ENCODE results near the gene ACTN1. TPM values are rescaled to one million over a fixed set of nuclear protein-coding genes. Genes with fewer than 3 reads are reported as not detected.

The ACTN1 gene
- total RNA-seq, 2 experiments from 2014 or later, result 171 to 177 TPM

DNA sequence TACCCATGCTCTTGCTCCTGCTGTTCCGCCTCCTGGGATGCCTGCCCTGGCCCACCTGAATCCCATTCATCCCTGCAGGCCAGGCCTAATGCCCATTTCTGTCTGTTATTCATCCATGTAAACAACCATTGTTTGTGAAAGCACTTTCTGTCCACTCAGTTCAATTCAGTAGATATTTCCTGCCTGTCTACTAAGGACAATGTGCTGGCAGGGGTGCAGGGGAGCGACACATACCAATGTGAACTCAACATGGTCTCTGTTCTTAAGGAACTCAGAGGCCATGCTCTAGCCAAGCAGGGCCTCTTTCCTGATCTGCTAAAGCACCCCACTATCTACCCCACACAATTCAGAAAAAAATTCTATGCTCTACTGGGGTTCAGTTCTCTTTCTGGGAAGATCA, 97.7 kb downstream of the ACTN1 start:
- no peak overlapping the region for H3K27ac Mint-ChIP-seq
- no peaks in the 10 kb centered on the region for H3K9me3 Mint-ChIP-seq
- no peak for DNase-seq
- no peaks in the 10 kb centered on the region for H3K4me1 Mint-ChIP-seq
- peak overlapping the region; percentile 40 for H3K4me3 Mint-ChIP-seq
- no peaks in the 10 kb centered on the region for H3K27me3 Mint-ChIP-seq
- H3K36me3 Mint-ChIP-seq, result peaks cover 29% of the 10 kb centered on the region

DNA sequence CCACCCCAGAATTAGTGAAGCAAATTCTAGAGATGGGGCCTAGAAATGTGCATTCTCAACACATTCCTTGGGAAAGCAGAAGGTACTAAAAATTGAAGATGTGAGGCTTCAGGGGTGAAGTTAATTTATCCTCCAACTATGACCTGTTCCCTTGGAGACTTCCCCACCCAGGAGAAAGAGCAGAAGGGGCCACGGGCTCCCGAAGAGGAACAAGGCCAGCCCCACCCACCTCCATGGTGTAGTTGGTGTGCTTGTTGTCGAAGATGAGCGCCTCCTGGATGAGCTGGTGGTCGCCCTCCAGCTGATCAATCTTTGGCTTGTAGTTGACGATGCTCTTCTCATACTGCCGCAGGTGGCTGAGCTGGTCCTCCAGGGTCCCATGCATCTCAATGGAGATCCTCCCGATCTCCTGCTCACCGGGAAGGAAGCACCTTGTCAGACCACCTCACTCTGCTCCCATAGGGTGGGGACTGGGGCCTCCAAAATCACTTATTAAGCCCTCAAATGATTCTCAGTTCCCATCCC, 98.5 kb downstream of the ACTN1 start:
- no peak overlapping the region for H3K4me3 Mint-ChIP-seq
- H3K27ac Mint-ChIP-seq, result no peak overlapping the region
- no peak for DNase-seq
- peaks cover 30% of the 10 kb centered on the region for H3K36me3 Mint-ChIP-seq
- H3K4me1 Mint-ChIP-seq, result no peaks in the 10 kb centered on the region
- H3K9me3 Mint-ChIP-seq, result no peaks in the 10 kb centered on the region
- H3K27me3 Mint-ChIP-seq, result no peaks in the 10 kb centered on the region

DNA sequence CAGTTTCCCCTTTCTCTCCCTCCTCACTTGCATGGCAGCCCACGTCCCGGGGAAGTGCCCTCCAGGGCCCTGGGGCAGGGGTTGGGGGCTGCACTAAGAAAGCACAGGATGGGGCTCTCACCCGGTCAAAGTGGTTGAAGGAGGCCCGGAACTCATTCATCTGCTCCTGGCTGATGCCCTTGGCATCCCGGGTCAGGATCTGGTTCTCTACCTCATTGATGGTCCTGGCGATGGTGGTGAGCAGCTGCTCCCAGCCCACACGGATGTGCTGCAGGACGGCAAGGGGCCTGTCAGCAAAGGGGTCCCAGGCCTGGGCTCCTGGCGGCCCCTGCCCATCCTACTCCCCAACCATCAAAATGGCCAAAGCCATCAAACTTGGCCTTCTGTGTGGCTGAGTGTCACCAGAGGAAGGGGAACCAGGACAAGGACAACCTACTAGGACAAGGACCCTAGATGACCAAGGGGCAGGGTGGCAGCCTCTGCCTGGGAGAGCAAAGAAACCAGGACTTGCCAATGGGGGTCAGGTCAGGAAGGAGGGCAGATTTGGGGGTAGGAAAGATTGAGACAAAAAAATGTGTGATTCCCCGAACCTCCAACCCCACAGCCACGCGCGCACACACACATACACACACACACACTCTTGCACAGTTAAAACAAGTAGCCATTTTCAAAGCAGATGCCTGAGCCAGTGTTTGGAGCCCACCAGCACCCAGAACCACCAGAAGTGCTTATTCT, 99.1 kb downstream of the ACTN1 start:
- Mint-ChIP-seq H3K27ac (no peak overlapping the region), H3K36me3 (peaks cover 34% of the 10 kb centered on the region), H3K27me3 (no peaks in the 10 kb centered on the region), H3K4me1 (no peaks in the 10 kb centered on the region), H3K4me3 (no peak overlapping the region), H3K9me3 (no peaks in the 10 kb centered on the region)
- DNase-seq, result no peak

DNA sequence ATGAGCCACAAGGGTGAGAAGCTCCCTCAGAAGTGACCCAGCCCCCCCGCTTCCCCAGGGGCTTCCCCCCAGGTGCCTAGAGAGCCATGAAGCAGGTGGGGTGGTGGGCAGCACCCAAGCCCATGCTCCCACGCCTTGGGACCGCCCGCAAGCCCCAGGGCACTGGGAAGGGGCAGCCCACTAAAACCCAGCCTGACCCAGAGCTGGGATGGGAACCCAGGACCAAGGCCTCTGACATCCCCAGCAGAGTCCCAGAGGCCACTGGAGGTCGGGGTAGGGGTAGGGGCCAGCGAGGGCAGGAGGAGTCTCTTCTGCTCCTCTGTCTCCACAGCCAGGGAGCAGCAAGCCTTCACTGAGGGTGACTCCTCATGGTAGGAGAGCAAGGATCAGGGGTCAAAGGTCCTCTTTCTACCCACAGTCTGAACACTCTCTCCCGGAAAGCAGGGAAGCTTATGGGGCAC, 99.8 kb downstream of the ACTN1 start:
- Mint-ChIP-seq H3K9me3 (no peaks in the 10 kb centered on the region), H3K4me1 (no peaks in the 10 kb centered on the region), H3K27me3 (no peaks in the 10 kb centered on the region), H3K36me3 (peaks cover 34% of the 10 kb centered on the region), H3K4me3 (no peak overlapping the region), H3K27ac (no peak overlapping the region)
- DNase-seq, result no peak

DNA sequence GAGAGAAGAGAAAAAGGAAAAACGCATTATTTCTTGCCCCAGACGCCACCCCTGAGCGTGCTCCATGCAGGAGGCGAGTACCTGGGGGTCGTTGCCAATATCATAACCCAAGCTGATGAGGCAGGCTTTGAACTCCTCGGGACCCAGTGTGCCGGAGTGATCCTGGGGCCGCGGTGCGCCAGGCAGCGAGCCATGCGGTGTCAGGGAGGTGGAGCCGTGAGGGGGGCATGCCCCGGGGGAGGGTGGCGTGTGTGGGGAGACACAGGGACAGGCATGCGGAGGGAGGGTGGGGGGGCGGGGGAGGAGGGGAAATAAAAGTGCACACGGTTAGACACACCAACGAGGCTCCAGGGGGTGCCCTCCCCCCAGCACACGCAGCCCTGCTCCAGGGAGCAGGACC, 100.2 kb downstream of the ACTN1 start:
- H3K36me3 Mint-ChIP-seq, result peaks cover 34% of the 10 kb centered on the region
- no peak overlapping the region for H3K27ac Mint-ChIP-seq

DNA sequence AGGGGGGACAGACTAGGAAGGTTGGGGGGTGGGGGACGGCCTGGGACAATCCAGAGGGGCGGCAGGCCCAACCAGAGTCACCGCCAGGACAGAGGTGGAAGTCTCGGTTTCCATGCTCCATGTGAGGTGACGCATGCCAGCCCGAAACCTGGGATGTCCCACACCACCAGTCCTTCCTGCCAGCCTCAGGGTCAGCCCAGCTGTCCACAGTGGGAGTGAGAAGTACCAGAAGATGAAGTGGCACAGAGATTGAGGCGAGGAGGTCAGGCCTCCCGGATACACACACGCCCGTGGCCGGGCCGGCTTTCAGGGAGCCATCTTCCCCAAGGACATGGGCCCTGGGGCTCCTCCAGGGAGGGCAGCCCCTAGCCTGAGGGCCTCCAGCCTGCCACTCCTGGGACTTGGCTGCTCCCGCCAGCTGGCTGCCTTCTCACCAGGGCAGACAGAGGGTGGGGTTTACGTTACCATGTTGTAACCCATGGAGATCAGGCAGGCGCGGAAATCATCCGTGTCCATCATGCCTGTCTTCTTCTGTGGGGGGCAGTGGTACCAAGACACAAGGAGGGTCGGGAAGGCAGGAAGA, 101.0 kb downstream of the ACTN1 start:
- Mint-ChIP-seq H3K9me3 (no peaks in the 10 kb centered on the region), H3K36me3 (peaks cover 42% of the 10 kb centered on the region), H3K27ac (peak overlapping the region; percentile 32), H3K4me3 (no peak overlapping the region), H3K4me1 (no peaks in the 10 kb centered on the region), H3K27me3 (no peaks in the 10 kb centered on the region)
- no peak for DNase-seq

More for the DNA sequence above, 100.2 kb downstream of the ACTN1 start:
- Mint-ChIP-seq H3K9me3 (no peaks in the 10 kb centered on the region), H3K27me3 (no peaks in the 10 kb centered on the region), H3K4me3 (no peak overlapping the region), H3K4me1 (no peaks in the 10 kb centered on the region)
- DNase-seq, result no peak

DNA sequence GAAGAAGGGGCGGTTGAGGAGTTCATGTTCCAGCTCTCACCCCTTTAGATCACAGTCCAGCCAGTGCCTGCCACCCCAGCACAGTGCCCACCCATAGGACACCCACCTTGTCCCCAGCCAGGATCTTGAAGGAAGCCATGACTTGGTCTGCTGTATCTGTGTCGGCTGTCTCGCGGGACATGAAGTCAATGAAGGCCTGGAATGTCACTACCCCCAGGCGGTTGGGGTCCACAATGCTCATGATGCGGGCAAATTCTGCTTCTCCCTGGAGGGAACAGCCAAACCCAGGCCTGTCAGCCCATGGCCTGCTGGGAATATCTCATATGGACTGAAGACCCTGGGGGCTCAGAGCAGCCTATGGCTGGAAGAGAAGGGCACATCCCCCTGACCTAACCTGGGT, 102.1 kb downstream of the ACTN1 start:
- Mint-ChIP-seq H3K9me3 (no peaks in the 10 kb centered on the region), H3K36me3 (peaks cover 49% of the 10 kb centered on the region), H3K4me1 (no peaks in the 10 kb centered on the region), H3K4me3 (no peak overlapping the region), H3K27ac (no peak overlapping the region), H3K27me3 (no peaks in the 10 kb centered on the region)
- DNase-seq, result no peak

DNA sequence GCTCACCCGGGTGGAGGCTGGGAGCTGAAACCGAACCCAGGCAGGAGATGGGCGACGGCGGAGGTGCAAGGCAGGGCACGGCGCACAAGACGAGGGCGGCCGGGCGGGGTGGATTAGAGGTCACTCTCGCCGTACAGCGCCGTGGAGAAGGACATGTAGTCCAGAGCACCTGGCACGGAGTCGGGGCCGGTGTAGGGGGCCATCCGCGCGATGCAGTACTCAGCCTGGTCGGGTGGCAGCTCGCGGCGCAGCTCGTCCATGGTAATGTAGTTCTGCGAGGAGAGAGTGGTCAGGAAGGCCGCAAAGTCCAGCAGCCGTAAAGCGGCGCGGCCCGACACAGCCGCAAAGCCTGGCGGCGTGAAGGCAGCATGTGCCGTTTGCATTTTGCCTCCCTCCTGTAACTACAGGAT, 104.4 kb downstream of the ACTN1 start:
- Mint-ChIP-seq H3K4me3 (no peak overlapping the region), H3K27ac (no peak overlapping the region), H3K9me3 (no peaks in the 10 kb centered on the region), H3K4me1 (no peaks in the 10 kb centered on the region), H3K36me3 (peaks cover 53% of the 10 kb centered on the region), H3K27me3 (no peaks in the 10 kb centered on the region)
- no peak for DNase-seq

DNA sequence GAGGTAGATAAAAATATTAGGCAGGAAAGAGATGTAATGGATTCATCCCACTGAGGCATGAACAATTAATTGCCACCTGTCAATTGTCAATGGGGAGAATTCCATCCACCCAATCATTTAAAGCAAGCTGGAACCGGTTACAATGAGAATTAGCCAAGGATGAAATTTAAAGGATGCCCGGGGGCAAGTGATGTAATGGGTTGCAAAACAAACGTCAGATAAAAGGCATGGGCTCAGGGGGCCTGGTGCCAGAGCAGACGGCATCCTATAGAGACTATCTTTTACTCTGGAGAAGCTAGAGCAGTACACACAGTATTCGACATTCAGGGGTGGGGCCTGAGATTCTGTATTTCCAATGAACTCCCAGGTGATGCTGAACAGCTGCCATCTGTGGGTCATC, 105.7 kb downstream of the ACTN1 start:
- Mint-ChIP-seq H3K4me1 (no peaks in the 10 kb centered on the region), H3K36me3 (peaks cover 50% of the 10 kb centered on the region), H3K27ac (no peak overlapping the region), H3K4me3 (no peak overlapping the region), H3K9me3 (no peaks in the 10 kb centered on the region), H3K27me3 (no peaks in the 10 kb centered on the region)
- DNase-seq, result no peak

DNA sequence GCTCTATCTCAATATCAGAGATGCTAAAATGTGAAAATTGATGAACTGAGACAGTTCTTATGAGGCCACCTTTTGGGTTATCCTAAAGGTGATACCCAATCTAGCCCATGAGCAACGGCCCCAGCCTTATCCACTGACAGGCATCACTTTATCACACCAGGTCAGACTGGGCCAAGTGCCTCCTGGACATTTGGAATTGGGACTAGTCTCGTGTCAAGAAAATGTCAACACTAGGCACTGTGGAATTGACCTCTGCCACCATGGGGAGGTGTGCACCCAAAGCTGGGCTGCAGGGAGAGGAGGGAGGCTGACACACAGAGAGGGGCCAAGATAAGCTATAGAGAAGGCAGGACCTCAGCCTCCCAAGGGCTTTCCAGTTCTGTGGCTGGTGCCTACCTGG, 107.7 kb downstream of the ACTN1 start:
- Mint-ChIP-seq H3K27me3 (no peaks in the 10 kb centered on the region), H3K4me3 (no peak overlapping the region), H3K27ac (no peak overlapping the region), H3K4me1 (no peaks in the 10 kb centered on the region), H3K36me3 (peaks cover 39% of the 10 kb centered on the region), H3K9me3 (no peaks in the 10 kb centered on the region)
- no peak for DNase-seq

DNA sequence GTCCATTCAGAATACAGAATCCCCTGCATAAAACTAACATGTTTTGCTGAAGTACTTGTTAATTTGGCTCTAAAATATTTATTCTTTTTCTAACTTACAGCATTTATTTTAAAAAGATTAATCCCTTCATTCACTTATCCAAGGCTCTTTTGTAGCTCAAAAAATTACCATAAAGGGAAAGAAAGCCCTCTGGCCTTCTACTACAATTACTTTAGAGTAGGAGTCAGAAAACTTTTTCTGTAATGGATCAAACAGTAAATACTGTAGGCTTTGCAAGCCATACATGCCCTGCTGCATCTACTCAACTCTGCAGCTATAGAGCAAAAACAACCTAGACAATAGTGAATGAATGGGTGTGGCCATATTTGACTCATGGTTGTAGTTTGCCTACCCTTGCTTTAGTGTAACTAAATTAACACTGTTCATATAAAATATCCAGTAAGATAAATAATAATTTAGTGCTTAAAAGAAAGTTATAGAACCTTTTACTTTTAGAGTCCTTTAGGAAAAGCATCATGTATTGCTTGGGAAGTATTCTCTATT, 112.0 kb downstream of the ACTN1 start:
- no peak overlapping the region for H3K27ac Mint-ChIP-seq
- H3K9me3 Mint-ChIP-seq, result peaks cover 9% of the 10 kb centered on the region
- no peaks in the 10 kb centered on the region for H3K4me1 Mint-ChIP-seq
- no peak for DNase-seq
- no peaks in the 10 kb centered on the region for H3K27me3 Mint-ChIP-seq
- no peak overlapping the region for H3K4me3 Mint-ChIP-seq
- peaks cover 26% of the 10 kb centered on the region for H3K36me3 Mint-ChIP-seq

DNA sequence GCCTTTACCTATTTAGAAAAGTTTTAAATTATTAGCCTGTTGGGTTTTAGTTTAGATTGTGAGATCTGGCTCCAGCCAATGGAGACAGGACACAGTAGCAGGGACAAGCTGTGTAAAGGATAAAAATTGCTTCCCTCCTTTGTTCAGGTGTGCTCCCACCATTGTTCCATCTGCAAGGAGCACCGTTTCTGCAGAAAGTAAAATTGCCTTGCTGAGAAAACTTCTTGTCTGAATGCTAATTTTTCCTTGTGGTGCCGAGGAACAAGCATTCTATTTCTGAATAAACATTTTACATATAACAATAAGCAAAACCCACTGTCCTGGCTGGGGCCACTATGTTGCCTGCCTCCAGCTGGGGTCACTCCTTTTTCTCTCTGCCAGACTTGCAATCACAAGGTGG, 113.6 kb downstream of the ACTN1 start:
- H3K9me3 Mint-ChIP-seq, result peaks cover 9% of the 10 kb centered on the region
- no peaks in the 10 kb centered on the region for H3K27me3 Mint-ChIP-seq
- no peak for DNase-seq
- H3K4me1 Mint-ChIP-seq, result no peaks in the 10 kb centered on the region
- H3K36me3 Mint-ChIP-seq, result peaks cover 13% of the 10 kb centered on the region
- no peak overlapping the region for H3K27ac Mint-ChIP-seq
- no peak overlapping the region for H3K4me3 Mint-ChIP-seq

DNA sequence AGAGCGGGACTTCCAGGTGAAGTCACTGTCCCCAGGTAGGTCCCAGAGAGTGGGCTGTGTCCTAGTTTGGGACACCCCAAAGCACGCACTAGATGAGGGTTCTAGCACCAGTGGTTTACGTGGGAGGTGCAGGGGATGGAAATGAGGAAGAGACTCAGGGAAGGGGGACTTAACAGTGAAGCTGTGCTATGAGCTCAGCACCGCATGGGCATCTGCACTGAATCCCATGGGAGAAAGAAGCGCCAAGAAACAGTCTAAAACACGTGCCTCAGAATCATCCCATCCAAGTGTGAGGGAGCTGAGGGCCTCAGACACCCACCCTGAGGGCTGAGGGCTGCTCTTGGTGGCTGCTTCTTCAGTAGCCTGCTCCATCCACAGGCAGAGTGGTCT, 114.7 kb downstream of the ACTN1 start:
- Mint-ChIP-seq H3K9me3 (peaks cover 9% of the 10 kb centered on the region), H3K4me3 (no peak overlapping the region), H3K36me3 (peaks cover 11% of the 10 kb centered on the region), H3K27me3 (no peaks in the 10 kb centered on the region), H3K27ac (no peak overlapping the region), H3K4me1 (no peaks in the 10 kb centered on the region)
- DNase-seq, result no peak

DNA sequence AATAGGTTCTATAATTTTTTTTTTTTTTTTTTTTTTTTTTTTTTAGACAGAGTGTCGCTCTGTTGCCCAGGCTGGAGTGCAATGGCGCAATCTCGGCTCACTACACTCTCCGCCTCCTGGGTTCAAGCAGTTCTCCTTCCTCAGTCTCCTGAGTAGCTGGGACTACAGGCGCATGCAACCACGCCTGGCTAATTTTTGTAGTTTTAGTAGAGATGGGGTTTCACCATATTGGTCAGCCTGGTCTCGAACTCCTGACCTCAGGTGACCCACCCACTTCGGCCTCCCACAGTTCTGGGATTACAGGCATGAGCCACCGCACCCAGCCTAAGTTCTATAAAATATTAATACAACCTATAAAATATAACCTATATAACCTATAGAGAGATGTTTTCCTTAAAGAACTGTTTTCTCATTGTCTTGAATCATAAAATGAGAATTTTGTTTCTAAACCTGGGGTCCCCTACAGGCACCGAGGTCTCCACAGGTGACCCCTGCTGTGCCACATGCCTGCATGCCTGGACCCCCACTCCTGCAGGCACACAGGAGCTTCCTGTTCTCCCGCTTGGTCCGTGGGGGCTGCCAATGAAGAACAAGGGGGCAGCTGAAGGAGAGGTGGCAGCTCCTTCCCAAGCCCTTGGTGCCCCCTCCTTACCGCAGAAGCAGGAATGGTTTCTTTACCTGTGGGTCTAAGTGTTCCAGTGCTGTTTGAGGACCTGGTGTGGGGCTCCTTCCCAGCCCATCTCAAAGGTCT, 115.3 kb downstream of the ACTN1 start:
- no peak overlapping the region for H3K4me3 Mint-ChIP-seq
- peaks cover 9% of the 10 kb centered on the region for H3K9me3 Mint-ChIP-seq
- H3K4me1 Mint-ChIP-seq, result no peaks in the 10 kb centered on the region
- peaks cover 11% of the 10 kb centered on the region for H3K36me3 Mint-ChIP-seq
- no peak for DNase-seq
- H3K27me3 Mint-ChIP-seq, result no peaks in the 10 kb centered on the region
- no peak overlapping the region for H3K27ac Mint-ChIP-seq

DNA sequence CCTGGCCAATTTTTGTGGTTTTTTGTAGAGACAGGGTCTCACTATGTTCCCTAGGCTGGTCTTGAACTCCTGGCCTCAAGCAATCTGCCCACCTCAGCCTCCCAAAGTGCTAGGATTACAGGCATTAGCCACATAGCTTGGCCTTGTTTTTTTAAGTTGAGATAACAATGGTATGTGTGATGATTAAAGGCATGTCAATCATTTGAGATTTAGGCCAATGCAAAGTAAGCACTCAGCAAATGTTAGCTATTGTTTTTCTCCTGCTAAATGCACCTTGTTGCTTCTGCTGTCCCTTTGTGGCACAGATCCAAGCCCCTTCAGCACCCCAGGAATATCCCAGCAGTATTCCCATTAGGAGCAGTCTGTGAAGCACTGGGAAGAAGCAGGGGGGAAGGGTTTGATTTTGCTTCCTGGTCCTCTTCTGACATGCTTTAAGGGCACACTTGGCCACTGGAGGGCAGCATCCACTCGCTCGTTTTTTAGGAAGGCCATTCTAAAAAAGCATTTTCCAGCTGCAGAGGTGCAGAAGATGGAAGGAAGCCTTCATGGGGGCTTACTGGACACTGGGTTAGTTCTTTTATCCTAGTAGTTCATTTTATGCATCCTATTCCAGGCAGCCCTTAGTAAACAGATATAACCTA, 116.0 kb downstream of the ACTN1 start:
- H3K27me3 Mint-ChIP-seq, result no peaks in the 10 kb centered on the region
- no peaks in the 10 kb centered on the region for H3K4me1 Mint-ChIP-seq
- DNase-seq, result peak; percentile 66
- H3K9me3 Mint-ChIP-seq, result peaks cover 9% of the 10 kb centered on the region
- H3K27ac Mint-ChIP-seq, result no peak overlapping the region
- H3K36me3 Mint-ChIP-seq, result peaks cover 11% of the 10 kb centered on the region
- H3K4me3 Mint-ChIP-seq, result no peak overlapping the region

Measured in activated naive CD8-positive, alpha-beta T cell treated with anti-CD3 and anti-CD28 coated beads for 36 hours (primary cell).